ENCODE results near the gene AMBP.
"Not testable (repeated sequence)": the region's sequence is repeated elsewhere in the genome, so short reads cannot be mapped to it uniquely, and the experiment has no call there.

The AMBP gene

GRCh38 chr9:114085387-114085789 lies 7.3 kb upstream of the AMBP start:
- no peak for DNase-seq (ENCODE audit: low read depth, low spot score)
- CTCF ChIA-PET, result interaction anchor here (1.1 to 5.4 kb wide), 4 partner anchors 9 to 348 kb away, joined by 3 to 176 read pairs (median 5); no protein-coding TSS in a partner anchor
- TF ChIP-seq CTCF (IDR thresholded peaks at IDR 0.05; ENCODE audit: insufficient read depth, low read length, missing control alignments), result no peak
- H3K4me3 ChIP-seq (ENCODE audit: low read depth, low read length), result no peak overlapping the region
- POLR2A ChIA-PET, result no interaction called here

- no peak for TF ChIP-seq CTCF (IDR thresholded peaks at IDR 0.05; ENCODE audit: insufficient read depth, low read length, missing control alignments)
- no peak for DNase-seq (ENCODE audit: low read depth, low spot score)
- CTCF ChIA-PET, result interaction anchor here (0.6 to 5.4 kb wide), 28 partner anchors 9 to 403 kb away, joined by 3 to 176 read pairs (median 6); partner anchors contain the start of gene KIF12
- H3K4me3 ChIP-seq (ENCODE audit: low read depth, low read length), result no peak overlapping the region
- POLR2A ChIA-PET, result no interaction called here
These were observed 6.4 kb upstream of the AMBP start for GRCh38 chr9:114084282-114085073.

GRCh38 chr9:114083666-114084065 lies 5.6 kb upstream of the AMBP start:
- CTCF ChIA-PET, result interaction anchor here (0.7 to 5.4 kb wide), 44 partner anchors 8 to 569 kb away, joined by 3 to 176 read pairs (median 5); partner anchors contain the start of gene KIF12

GRCh38 chr9:114082763-114083412 lies 4.8 kb upstream of the AMBP start:
- ChIA-PET POLR2A (interaction anchor here (0.6 kb wide), 1 partner anchor 33 kb away, joined by 4 read pairs; no protein-coding TSS in a partner anchor), CTCF (interaction anchor here (0.5 to 5.4 kb wide), 82 partner anchors 8 to 570 kb away, joined by 3 to 176 read pairs (median 4); partner anchors contain the start of genes COL27A1 and KIF12)
- not testable (repeated sequence) for DNase-seq (ENCODE audit: low read depth, low spot score); H3K4me3 ChIP-seq (ENCODE audit: low read depth, low read length)

More at GRCh38 chr9:114083666-114084065, 5.6 kb upstream of the AMBP start:
- no peak for DNase-seq (ENCODE audit: low read depth, low spot score)
- POLR2A ChIA-PET, result no interaction called here
- no peak overlapping the region for H3K4me3 ChIP-seq (ENCODE audit: low read depth, low read length)
- no peak for TF ChIP-seq CTCF (IDR thresholded peaks at IDR 0.05; ENCODE audit: insufficient read depth, low read length, missing control alignments)

GRCh38 chr9:114082017-114082762 lies 4.1 kb upstream of the AMBP start:
- CTCF ChIA-PET, result interaction anchor here (0.5 to 5.4 kb wide), 83 partner anchors 13 to 571 kb away, joined by 3 to 176 read pairs (median 4); partner anchors contain the start of genes COL27A1 and KIF12
- POLR2A ChIA-PET, result interaction anchor here (0.6 kb wide), 1 partner anchor 33 kb away, joined by 4 read pairs; no protein-coding TSS in a partner anchor

More at GRCh38 chr9:114082017-114082762, 4.1 kb upstream of the AMBP start:
- TF ChIP-seq CTCF (IDR thresholded peaks at IDR 0.05; ENCODE audit: insufficient read depth, low read length, missing control alignments), result peak; percentile 85
- H3K4me3 ChIP-seq (ENCODE audit: low read depth, low read length), result no peak overlapping the region
- DNase-seq (ENCODE audit: low read depth, low spot score), result peak; percentile 41
